MM.1S (cell line): ENCODE measurements around the gene TSPAN3.
A peak's percentile ranks its signal among the peaks of the same experiment; 100 is the strongest.

Source experiments
- DNase-seq: peaks from one replicate; pipeline ENCODE4 v3.0.0-alpha.2; 2015
- H2AFZ ChIP-seq: fragments of 300-600 bp; sonication (generic); 2 replicates; pipeline ENCODE4 v1.6.0; 2016; ENCODE audit warnings: antibody characterized with exemption, low read length
- H3F3A ChIP-seq: fragments of 300-600 bp; sonication (generic); 2 replicates; pipeline ENCODE4 v1.6.1; 2016; ENCODE audit warnings: mild to moderate bottlenecking, antibody characterized with exemption, low read length, moderate library complexity, mixed read lengths; ENCODE audit not compliant: insufficient read depth
- H3K27ac ChIP-seq: fragments of 300-600 bp; sonication (generic); 2 replicates; pipeline ENCODE4 v1.5.1; 2016; ENCODE audit warnings: mild to moderate bottlenecking, low read length
- H3K27me3 ChIP-seq: fragments of 300-600 bp; sonication (generic); replicated peaks from 2 replicates; pipeline ENCODE4 v1.6.0; 2016; ENCODE audit warnings: low read length; ENCODE audit not compliant: insufficient read depth
- H3K36me3 ChIP-seq: fragments of 300-600 bp; sonication (generic); replicated peaks from 2 replicates; pipeline ENCODE4 v1.6.1; 2016; ENCODE audit warnings: mild to moderate bottlenecking, low read length, mixed read lengths; ENCODE audit not compliant: insufficient read depth
- H3K4me1 ChIP-seq: fragments of 300-600 bp; sonication (generic); 2 replicates; pipeline ENCODE4 v1.6.1; 2016; ENCODE audit warnings: low read length, mixed read lengths
- H3K4me2 ChIP-seq: fragments of 300-600 bp; sonication (generic); 2 replicates; pipeline ENCODE4 v1.6.0; 2016; ENCODE audit warnings: low read depth, low read length
- H3K4me3 ChIP-seq: fragments of 300-600 bp; sonication (generic); 2 replicates; pipeline ENCODE4 v1.5.1; 2016; ENCODE audit warnings: low read length, mixed read lengths
- H3K79me2 ChIP-seq: fragments of 300-600 bp; sonication (generic); 2 replicates; pipeline ENCODE4 v1.6.1; 2016; ENCODE audit warnings: mixed run types, low read length, mixed read lengths
- H3K9ac ChIP-seq: fragments of 300-600 bp; sonication (generic); 2 replicates; pipeline ENCODE4 v1.6.1; 2016; ENCODE audit warnings: low read length, mixed read lengths
- H3K9me2 ChIP-seq: fragments of 300-600 bp; sonication (generic); replicated peaks from 2 replicates; pipeline ENCODE4 v1.6.1; 2016; ENCODE audit warnings: mild to moderate bottlenecking, low read length, mixed read lengths; ENCODE audit not compliant: insufficient read depth
- H3K9me3 ChIP-seq: fragments of 300-600 bp; sonication (generic); replicated peaks from 2 replicates; pipeline ENCODE4 v1.6.1; 2016; ENCODE audit warnings: mild to moderate bottlenecking, low read length, mixed read lengths; ENCODE audit not compliant: insufficient read depth
- H4K20me1 ChIP-seq: fragments of 300-600 bp; sonication (generic); 2 replicates; pipeline ENCODE4 v1.6.1; 2016; ENCODE audit warnings: mild to moderate bottlenecking, low read length, moderate library complexity, mixed read lengths; ENCODE audit not compliant: insufficient read depth
- EZH2 ChIP-seq: fragments of 300-600 bp; sonication (generic); optimal IDR thresholded peaks from 2 replicates; pipeline ENCODE3; 2017; ENCODE audit warnings: low read depth, mild to moderate bottlenecking, antibody characterized with exemption, low read length, mixed read lengths
- EZH2phosphoT487 ChIP-seq: fragments of 300-600 bp; sonication (generic); IDR thresholded peaks from 2 replicates; pipeline ENCODE4 v1.6.1; 2018; ENCODE audit warnings: antibody characterized with exemption, low read length
- TF ChIP-seq, protein P1 (sequence below): fragments of 300-600 bp; sonication (generic); IDR thresholded peaks from 2 replicates; pipeline ENCODE4 v1.5.1; 2016; ENCODE audit warnings: antibody characterized with exemption, low read length, mixed read lengths

Gene TSPAN3

DNA sequence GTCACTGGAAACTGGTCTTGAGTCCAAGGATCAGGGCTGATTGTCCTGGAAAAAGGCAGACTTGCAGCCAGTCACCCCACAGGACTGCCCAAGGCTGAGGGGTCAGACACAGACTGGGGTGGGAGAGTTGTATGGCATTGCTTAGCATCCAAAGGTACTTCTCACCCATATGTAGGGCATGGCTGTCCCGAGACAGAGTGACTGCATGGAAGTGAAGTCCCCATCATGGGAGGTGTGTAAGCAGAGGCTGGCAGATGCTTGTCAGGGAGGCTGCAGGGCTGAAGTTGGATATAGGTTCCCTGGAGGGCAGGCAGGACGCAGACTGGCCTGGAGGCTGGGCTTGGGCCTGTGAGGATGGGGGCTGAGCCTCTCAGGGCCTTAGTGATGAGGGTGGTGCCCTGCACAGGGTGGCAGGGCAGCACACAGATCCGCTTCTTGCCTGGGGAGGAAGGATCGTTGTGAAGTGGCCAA, 44.9 kb downstream of the TSPAN3 start:
- no peaks in the 10 kb centered on the region for H3F3A ChIP-seq
- no peaks in the 10 kb centered on the region for H3K79me2 ChIP-seq
- H3K9me3 ChIP-seq, result no peaks in the 10 kb centered on the region
- no peak overlapping the region for H3K4me3 ChIP-seq
- H3K4me1 ChIP-seq, result peaks cover 20% of the 10 kb centered on the region
- no peak overlapping the region for H3K4me2 ChIP-seq
- H2AFZ ChIP-seq, result no peak overlapping the region
- no peak overlapping the region for H3K27ac ChIP-seq
- H4K20me1 ChIP-seq, result no peaks in the 10 kb centered on the region
- no peak for DNase-seq
- TF ChIP-seq EZH2phosphoT487, result no peak
- TF ChIP-seq, protein P1, sequence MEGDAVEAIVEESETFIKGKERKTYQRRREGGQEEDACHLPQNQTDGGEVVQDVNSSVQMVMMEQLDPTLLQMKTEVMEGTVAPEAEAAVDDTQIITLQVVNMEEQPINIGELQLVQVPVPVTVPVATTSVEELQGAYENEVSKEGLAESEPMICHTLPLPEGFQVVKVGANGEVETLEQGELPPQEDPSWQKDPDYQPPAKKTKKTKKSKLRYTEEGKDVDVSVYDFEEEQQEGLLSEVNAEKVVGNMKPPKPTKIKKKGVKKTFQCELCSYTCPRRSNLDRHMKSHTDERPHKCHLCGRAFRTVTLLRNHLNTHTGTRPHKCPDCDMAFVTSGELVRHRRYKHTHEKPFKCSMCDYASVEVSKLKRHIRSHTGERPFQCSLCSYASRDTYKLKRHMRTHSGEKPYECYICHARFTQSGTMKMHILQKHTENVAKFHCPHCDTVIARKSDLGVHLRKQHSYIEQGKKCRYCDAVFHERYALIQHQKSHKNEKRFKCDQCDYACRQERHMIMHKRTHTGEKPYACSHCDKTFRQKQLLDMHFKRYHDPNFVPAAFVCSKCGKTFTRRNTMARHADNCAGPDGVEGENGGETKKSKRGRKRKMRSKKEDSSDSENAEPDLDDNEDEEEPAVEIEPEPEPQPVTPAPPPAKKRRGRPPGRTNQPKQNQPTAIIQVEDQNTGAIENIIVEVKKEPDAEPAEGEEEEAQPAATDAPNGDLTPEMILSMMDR, result no peak
- TF ChIP-seq EZH2, result no peak
- no peak overlapping the region for H3K9ac ChIP-seq
- H3K27me3 ChIP-seq, result no peaks in the 10 kb centered on the region
- H3K9me2 ChIP-seq, result no peaks in the 10 kb centered on the region
- H3K36me3 ChIP-seq, result no peaks in the 10 kb centered on the region

DNA sequence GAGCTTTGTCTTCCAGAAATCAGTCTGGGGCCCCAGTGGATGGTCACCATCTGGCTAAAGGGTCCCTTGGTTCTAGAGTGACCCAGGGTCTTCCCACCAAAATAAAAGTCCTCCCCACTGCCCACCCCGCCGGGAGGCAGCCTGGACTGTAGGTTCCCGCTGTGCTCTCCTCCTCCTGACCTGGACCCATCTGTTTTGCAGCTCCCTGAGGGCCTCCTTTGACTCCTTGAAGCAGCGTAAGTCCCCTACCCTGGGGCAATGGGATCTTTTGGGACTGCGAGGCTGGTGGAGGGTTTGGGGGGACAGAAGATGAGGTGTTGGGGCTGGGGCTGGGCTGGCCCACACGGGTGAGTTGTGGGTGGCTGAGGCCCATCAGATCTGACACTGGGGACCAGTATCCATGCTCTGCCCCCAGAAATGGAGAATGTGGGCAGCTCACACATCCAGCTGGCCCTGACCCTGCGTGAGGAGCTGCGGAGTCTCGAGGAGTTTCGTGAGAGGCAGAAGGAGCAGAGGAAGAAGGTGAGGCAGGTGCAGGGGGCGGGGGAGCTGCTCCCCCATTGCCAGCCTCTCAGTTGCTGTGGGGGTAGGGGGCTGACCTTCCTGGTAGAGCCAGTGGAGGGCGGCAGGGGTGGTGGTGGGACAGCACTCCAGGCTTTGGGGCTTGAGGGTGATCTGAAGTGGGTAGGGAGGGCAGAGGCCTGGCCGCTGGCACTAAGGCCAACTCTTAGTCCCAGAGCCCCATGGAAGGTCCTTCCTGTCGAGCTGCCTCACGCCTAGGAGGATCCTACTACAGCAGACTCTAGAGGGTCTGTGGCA, 45.6 kb downstream of the TSPAN3 start:
- Histone ChIP-seq H3K27ac (no peak overlapping the region), H3K27me3 (no peaks in the 10 kb centered on the region), H4K20me1 (no peaks in the 10 kb centered on the region), H3K9me3 (no peaks in the 10 kb centered on the region), H3K9me2 (no peaks in the 10 kb centered on the region), H3F3A (0 out of 2 replicates have a peak, but pooled peaks cover 6% of the 10 kb centered on the region), H3K4me1 (peaks cover 25% of the 10 kb centered on the region), H3K9ac (no peak overlapping the region), H3K4me2 (no peak overlapping the region), H3K4me3 (no peak overlapping the region), H3K36me3 (no peaks in the 10 kb centered on the region), H3K79me2 (no peaks in the 10 kb centered on the region), H2AFZ (no peak overlapping the region)
- no peak for TF ChIP-seq EZH2
- TF ChIP-seq EZH2phosphoT487, result no peak
- TF ChIP-seq, protein P1, result no peak
- DNase-seq, result no peak

DNA sequence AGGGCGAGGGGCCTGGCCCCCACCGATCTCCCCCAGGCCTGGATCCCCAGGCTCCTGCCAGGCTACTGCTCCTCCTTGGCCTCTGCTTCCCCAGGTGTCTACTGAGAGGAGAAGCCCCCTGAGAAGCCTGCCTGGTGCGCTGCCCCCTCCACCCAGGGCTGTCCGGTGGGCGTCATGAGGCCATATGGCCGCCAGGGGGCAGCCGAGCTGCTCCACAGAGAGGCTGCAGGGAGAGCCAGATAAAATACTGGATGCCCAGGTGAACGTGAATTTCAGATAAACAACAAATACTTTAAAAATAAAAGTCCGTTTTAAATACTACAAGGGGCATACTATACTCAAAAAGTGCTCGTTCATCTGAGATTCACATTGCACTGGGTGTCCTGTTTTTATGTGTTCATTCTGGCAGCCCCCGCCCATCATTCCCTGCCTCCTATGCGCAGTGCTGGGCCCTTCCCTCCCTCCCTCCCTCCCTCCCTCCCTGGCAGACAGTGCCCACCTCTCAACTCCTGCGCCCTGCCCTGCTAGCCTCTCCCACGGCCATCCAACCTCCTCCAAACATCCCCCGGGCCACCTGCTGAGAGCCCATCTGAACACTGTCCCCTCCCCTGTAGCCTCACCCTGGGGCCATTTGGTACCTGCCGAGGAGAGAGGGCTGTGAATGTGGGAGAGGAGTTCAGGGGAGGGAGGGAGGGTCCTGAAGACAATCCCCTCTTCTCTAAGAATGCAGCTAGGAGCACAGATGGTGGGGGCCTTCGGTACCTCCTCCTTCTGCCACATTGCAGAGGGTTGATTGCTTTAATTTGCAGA, 46.4 kb downstream of the TSPAN3 start:
- no peak overlapping the region for H3K4me2 ChIP-seq
- no peak overlapping the region for H3K4me3 ChIP-seq
- H3K9me2 ChIP-seq, result no peaks in the 10 kb centered on the region
- no peaks in the 10 kb centered on the region for H4K20me1 ChIP-seq
- no peaks in the 10 kb centered on the region for H3K79me2 ChIP-seq
- peaks cover 25% of the 10 kb centered on the region for H3K4me1 ChIP-seq
- 0 out of 2 replicates have a peak, but pooled peaks cover 6% of the 10 kb centered on the region for H3F3A ChIP-seq
- no peak overlapping the region for H3K9ac ChIP-seq
- no peaks in the 10 kb centered on the region for H3K27me3 ChIP-seq
- no peaks in the 10 kb centered on the region for H3K9me3 ChIP-seq
- H3K27ac ChIP-seq, result no peak overlapping the region
- peak; percentile 61 for DNase-seq
- no peaks in the 10 kb centered on the region for H3K36me3 ChIP-seq
- H2AFZ ChIP-seq, result no peak overlapping the region
- TF ChIP-seq, protein P1, result peak; percentile 96
- TF ChIP-seq EZH2phosphoT487, result no peak
